ENCODE data around the gene USP20.

USP20 gene

GRCh38 chr9:129860653-129861446 is 25.6 kb downstream of the USP20 start:
- Histone ChIP-seq H3K9ac (ENCODE audit: low read length) (no peak overlapping the region), H3K4me3 (ENCODE audit: low read depth in 1 of 2, low read length in 2 of 2) (no peak overlapping the region), H3K36me3 (ENCODE audit: insufficient read depth, low read length) (peaks cover 59% of the 10 kb centered on the region), H3K27me3 (ENCODE audit: control insufficient read depth in 1 of 2, insufficient read depth in 2 of 2, low read length in 2 of 2) (no peaks in the 10 kb centered on the region), H3K9me3 (ENCODE audit: low read length) (no peaks in the 10 kb centered on the region), H3K27ac (ENCODE audit: low read depth, low read length) (no peak overlapping the region), H3K4me1 (ENCODE audit: insufficient read depth, low read length) (no peaks in the 10 kb centered on the region)

- H3K36me3 ChIP-seq (ENCODE audit: insufficient read depth, low read length) = peaks cover 58% of the 10 kb centered on the region
- no peak overlapping the region for H3K9ac ChIP-seq (ENCODE audit: low read length)
- no peaks in the 10 kb centered on the region for H3K27me3 ChIP-seq (ENCODE audit: control insufficient read depth in 1 of 2, insufficient read depth in 2 of 2, low read length in 2 of 2)
- H3K4me3 ChIP-seq (ENCODE audit: low read depth in 1 of 2, low read length in 2 of 2) = no peak overlapping the region
- H3K9me3 ChIP-seq (ENCODE audit: low read length) = no peaks in the 10 kb centered on the region
- no peak overlapping the region for H3K27ac ChIP-seq (ENCODE audit: low read depth, low read length)
- no peaks in the 10 kb centered on the region for H3K4me1 ChIP-seq (ENCODE audit: insufficient read depth, low read length)
Measured at GRCh38 chr9:129861447-129861827, 26.2 kb downstream of the USP20 start.

GRCh38 chr9:129863059-129863690 is 27.9 kb downstream of the USP20 start:
- peaks cover 50% of the 10 kb centered on the region for H3K36me3 ChIP-seq (ENCODE audit: insufficient read depth, low read length)
- no peaks in the 10 kb centered on the region for H3K9me3 ChIP-seq (ENCODE audit: low read length)
- no peak overlapping the region for H3K4me3 ChIP-seq (ENCODE audit: low read depth in 1 of 2, low read length in 2 of 2)
- no peak overlapping the region for H3K9ac ChIP-seq (ENCODE audit: low read length)
- no peak overlapping the region for H3K27ac ChIP-seq (ENCODE audit: low read depth, low read length)
- no peaks in the 10 kb centered on the region for H3K4me1 ChIP-seq (ENCODE audit: insufficient read depth, low read length)
- H3K27me3 ChIP-seq (ENCODE audit: control insufficient read depth in 1 of 2, insufficient read depth in 2 of 2, low read length in 2 of 2) = no peaks in the 10 kb centered on the region

- Histone ChIP-seq H3K4me3 (ENCODE audit: low read depth in 1 of 2, low read length in 2 of 2) (no peak overlapping the region), H3K9ac (ENCODE audit: low read length) (no peak overlapping the region), H3K36me3 (ENCODE audit: insufficient read depth, low read length) (peaks cover 42% of the 10 kb centered on the region), H3K27ac (ENCODE audit: low read depth, low read length) (no peak overlapping the region), H3K27me3 (ENCODE audit: control insufficient read depth in 1 of 2, insufficient read depth in 2 of 2, low read length in 2 of 2) (no peaks in the 10 kb centered on the region), H3K4me1 (ENCODE audit: insufficient read depth, low read length) (no peaks in the 10 kb centered on the region), H3K9me3 (ENCODE audit: low read length) (no peaks in the 10 kb centered on the region)
Measured at GRCh38 chr9:129864991-129865647, 29.9 kb downstream of the USP20 start.

- Histone ChIP-seq H3K36me3 (ENCODE audit: insufficient read depth, low read length) (peaks cover 38% of the 10 kb centered on the region), H3K9me3 (ENCODE audit: low read length) (no peaks in the 10 kb centered on the region), H3K4me1 (ENCODE audit: insufficient read depth, low read length) (no peaks in the 10 kb centered on the region), H3K9ac (ENCODE audit: low read length) (no peak overlapping the region), H3K27me3 (ENCODE audit: control insufficient read depth in 1 of 2, insufficient read depth in 2 of 2, low read length in 2 of 2) (no peaks in the 10 kb centered on the region), H3K4me3 (ENCODE audit: low read depth in 1 of 2, low read length in 2 of 2) (no peak overlapping the region), H3K27ac (ENCODE audit: low read depth, low read length) (no peak overlapping the region)
Measured at GRCh38 chr9:129865668-129866320, 30.5 kb downstream of the USP20 start.

- Histone ChIP-seq H3K9me3 (ENCODE audit: low read length) (no peaks in the 10 kb centered on the region), H3K4me3 (ENCODE audit: low read depth in 1 of 2, low read length in 2 of 2) (no peak overlapping the region), H3K27ac (ENCODE audit: low read depth, low read length) (no peak overlapping the region), H3K4me1 (ENCODE audit: insufficient read depth, low read length) (no peaks in the 10 kb centered on the region), H3K9ac (ENCODE audit: low read length) (no peak overlapping the region), H3K27me3 (ENCODE audit: control insufficient read depth in 1 of 2, insufficient read depth in 2 of 2, low read length in 2 of 2) (no peaks in the 10 kb centered on the region), H3K36me3 (ENCODE audit: insufficient read depth, low read length) (peaks cover 30% of the 10 kb centered on the region)
Measured at GRCh38 chr9:129866394-129867135, 31.3 kb downstream of the USP20 start.

GRCh38 chr9:129867136-129868022 is 32.1 kb downstream of the USP20 start:
- H3K9me3 ChIP-seq (ENCODE audit: low read length) = no peaks in the 10 kb centered on the region
- H3K9ac ChIP-seq (ENCODE audit: low read length) = no peak overlapping the region
- no peak overlapping the region for H3K27ac ChIP-seq (ENCODE audit: low read depth, low read length)
- no peaks in the 10 kb centered on the region for H3K4me1 ChIP-seq (ENCODE audit: insufficient read depth, low read length)
- peaks cover 25% of the 10 kb centered on the region for H3K36me3 ChIP-seq (ENCODE audit: insufficient read depth, low read length)
- H3K4me3 ChIP-seq (ENCODE audit: low read depth in 1 of 2, low read length in 2 of 2) = no peak overlapping the region
- no peaks in the 10 kb centered on the region for H3K27me3 ChIP-seq (ENCODE audit: control insufficient read depth in 1 of 2, insufficient read depth in 2 of 2, low read length in 2 of 2)

- Histone ChIP-seq H3K27ac (ENCODE audit: low read depth, low read length) (no peak overlapping the region), H3K9me3 (ENCODE audit: low read length) (no peaks in the 10 kb centered on the region), H3K4me1 (ENCODE audit: insufficient read depth, low read length) (no peaks in the 10 kb centered on the region), H3K27me3 (ENCODE audit: control insufficient read depth in 1 of 2, insufficient read depth in 2 of 2, low read length in 2 of 2) (no peaks in the 10 kb centered on the region), H3K36me3 (ENCODE audit: insufficient read depth, low read length) (peaks cover 23% of the 10 kb centered on the region), H3K9ac (ENCODE audit: low read length) (no peak overlapping the region), H3K4me3 (ENCODE audit: low read depth in 1 of 2, low read length in 2 of 2) (no peak overlapping the region)
Measured at GRCh38 chr9:129868023-129868871, 33.0 kb downstream of the USP20 start.

- no peaks in the 10 kb centered on the region for H3K9me3 ChIP-seq (ENCODE audit: low read length)
- H3K27ac ChIP-seq (ENCODE audit: low read depth, low read length) = no peak overlapping the region
- no peaks in the 10 kb centered on the region for H3K27me3 ChIP-seq (ENCODE audit: control insufficient read depth in 1 of 2, insufficient read depth in 2 of 2, low read length in 2 of 2)
- H3K4me3 ChIP-seq (ENCODE audit: low read depth in 1 of 2, low read length in 2 of 2) = no peak overlapping the region
- H3K9ac ChIP-seq (ENCODE audit: low read length) = no peak overlapping the region
- no peaks in the 10 kb centered on the region for H3K4me1 ChIP-seq (ENCODE audit: insufficient read depth, low read length)
- peaks cover 27% of the 10 kb centered on the region for H3K36me3 ChIP-seq (ENCODE audit: insufficient read depth, low read length)
Measured at GRCh38 chr9:129868872-129869486, 33.7 kb downstream of the USP20 start.

Data from muscle layer of colon (tissue), 2 donors.